Amniotic stem cell (primary cell): ENCODE measurements around the gene PHLDA1.

Experiments used
- DNase-seq: peaks from one replicate; lab custom pipeline; 2025; lab: John Stamatoyannopoulos, UW

PHLDA1 gene

DNA sequence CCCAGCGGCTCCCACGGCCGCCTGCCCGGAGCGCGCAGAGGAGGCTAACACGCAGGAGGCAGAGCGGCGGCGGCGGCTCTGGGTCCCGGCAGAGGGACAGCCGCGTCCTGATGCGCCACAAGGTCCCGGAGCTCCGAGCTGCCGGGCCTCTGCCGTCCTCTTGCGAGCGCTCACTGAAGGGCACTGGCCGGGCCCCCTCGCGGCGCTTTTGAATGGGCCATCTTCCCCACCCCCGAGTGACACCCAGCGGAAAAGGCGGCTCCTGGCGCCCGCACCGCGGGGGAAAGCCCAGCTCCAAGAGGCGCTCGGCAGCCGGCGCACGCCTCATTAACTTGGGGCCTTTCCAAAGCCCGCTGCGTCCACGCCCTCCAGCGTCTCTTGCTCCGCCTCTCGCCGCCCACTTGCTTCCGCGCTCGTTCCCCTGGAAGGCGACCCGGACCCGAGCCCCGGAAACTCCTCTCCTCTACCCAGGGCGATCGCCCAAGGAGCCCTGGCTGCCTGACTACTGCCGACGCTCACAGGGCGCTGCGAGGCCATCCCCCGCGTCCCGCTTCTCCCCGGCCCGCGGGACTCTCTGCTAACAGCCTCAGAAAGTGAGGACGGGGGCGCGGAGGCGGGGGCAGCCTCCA lies at the start of gene PHLDA1:
PHLDA1 (minus strand) TSS at position 363 of the 629 bp plus-strand sequence.
- peak; percentile 96 for DNase-seq

DNA sequence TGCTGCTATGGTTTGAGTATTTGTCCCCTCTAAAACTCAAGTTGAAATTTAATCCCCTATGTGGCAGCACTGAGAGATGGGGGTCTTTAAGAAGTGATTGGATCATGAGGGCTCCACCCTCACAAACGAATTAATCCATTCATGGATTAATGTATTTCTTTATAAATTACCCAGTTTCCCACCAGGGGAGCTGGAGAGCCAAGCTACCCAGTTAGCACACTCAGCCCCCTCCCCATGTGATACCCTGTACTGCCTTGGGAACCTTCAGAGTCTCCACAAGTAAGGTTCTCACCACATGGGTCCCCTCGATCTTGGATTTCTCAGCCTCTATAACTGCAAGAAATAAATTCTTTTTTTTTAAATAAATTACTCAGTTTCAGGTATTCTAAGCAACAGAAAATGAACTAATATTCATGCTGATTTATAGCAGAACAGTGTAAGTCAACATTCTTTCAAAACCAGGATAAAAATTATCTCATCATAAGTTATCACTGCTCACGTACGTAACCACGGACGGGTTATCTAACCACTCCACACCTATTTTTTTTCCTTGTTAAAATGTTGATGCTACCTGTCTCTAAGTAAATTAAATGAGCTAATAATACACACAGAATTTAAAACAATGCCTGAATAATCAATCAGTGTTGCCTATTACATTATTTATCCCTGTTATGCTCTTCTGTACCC lies 49.3 kb upstream of the PHLDA1 start:
- DNase-seq, result no peak

GRCh38 chr12:76080017-76080728 lies 48.6 kb upstream of the PHLDA1 start:
- no peak for DNase-seq

DNA sequence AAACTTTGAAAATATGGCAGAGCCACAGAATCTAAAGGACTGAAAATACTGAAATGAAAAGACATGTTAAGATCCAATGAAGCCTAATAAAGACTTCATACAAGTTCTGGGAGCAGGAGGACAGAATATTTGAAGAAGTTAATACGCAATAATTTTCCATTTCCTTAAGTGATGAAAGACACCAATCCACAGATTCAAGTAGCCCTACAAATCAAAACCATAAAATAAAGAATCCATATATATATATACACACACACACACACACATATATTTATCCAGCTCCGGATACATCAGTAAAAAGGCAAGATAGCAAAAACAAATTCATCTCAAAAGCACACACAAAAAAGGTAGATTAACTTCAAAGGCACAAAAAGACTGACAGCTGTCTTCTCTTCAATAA lies 47.2 kb upstream of the PHLDA1 start:
- no peak for DNase-seq

GRCh38 chr12:76075448-76075847 lies 43.9 kb upstream of the PHLDA1 start:
- DNase-seq, result no peak

GRCh38 chr12:76074701-76075336 lies 43.2 kb upstream of the PHLDA1 start:
- no peak for DNase-seq

DNA sequence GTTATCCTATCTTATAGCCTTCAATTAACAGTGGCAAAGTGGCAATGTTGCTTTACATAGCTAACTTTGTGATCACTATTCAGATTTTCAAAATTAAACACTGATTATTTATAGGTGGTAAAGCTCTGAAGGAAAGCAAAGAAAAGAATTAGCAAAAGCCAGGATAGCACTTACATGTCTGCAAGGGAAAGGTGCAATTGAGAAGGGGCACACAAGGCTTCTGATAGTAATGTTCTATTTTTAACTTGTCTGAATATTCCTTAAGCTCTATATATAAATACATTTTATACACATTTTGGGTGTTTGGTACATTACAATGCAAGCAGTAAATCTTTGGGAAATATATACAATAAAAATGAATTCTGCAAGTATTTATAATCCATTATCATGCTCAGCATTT lies 42.0 kb upstream of the PHLDA1 start:
- no peak for DNase-seq

DNA sequence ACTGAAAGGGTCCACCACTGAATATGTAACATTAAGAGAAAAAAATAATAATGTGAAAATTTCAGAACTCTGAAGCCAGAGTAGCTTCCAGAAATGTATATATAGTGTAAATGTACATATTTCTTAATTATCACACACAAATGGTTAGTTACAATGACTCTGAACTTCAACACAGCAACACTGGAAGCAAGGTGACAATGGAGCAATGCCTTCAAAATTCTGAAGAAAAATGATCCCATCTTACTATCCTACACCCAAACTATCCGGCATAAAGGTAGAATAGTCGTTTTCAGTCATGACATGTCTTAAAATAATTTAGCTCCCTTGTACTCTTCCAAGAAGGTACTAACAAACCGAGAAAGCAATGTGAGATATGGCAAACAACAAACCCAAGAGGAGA lies 41.0 kb upstream of the PHLDA1 start:
- no peak for DNase-seq

GRCh38 chr12:76069339-76069738 lies 37.8 kb upstream of the PHLDA1 start:
- DNase-seq, result no peak

- no peak for DNase-seq
These were observed 34.3 kb upstream of the PHLDA1 start for GRCh38 chr12:76065917-76066316.

GRCh38 chr12:76064904-76065303 lies 33.3 kb upstream of the PHLDA1 start:
- DNase-seq, result no peak

DNA sequence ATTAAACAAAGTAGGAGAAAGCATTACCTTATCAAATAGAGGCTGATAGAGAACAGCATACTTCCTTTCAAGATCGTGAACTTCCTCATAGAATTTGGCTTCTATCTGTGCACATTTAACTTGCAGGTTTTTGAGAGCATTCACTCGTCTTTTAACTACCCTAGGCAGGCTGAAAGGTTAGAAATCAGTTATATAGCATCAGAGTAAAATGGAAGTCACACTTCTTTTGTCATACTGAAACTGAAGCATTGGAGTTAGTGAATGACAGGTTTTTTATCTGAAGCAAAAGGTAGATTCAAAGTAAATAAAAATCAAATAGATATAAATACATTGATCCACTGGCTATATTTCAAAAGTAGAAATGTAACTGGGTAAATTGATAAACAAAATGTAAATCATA lies 28.5 kb upstream of the PHLDA1 start:
- no peak for DNase-seq

- DNase-seq, result no peak
These were observed 25.8 kb upstream of the PHLDA1 start for GRCh38 chr12:76057326-76057725.

GRCh38 chr12:76055393-76055792 lies 23.8 kb upstream of the PHLDA1 start:
- no peak for DNase-seq

DNA sequence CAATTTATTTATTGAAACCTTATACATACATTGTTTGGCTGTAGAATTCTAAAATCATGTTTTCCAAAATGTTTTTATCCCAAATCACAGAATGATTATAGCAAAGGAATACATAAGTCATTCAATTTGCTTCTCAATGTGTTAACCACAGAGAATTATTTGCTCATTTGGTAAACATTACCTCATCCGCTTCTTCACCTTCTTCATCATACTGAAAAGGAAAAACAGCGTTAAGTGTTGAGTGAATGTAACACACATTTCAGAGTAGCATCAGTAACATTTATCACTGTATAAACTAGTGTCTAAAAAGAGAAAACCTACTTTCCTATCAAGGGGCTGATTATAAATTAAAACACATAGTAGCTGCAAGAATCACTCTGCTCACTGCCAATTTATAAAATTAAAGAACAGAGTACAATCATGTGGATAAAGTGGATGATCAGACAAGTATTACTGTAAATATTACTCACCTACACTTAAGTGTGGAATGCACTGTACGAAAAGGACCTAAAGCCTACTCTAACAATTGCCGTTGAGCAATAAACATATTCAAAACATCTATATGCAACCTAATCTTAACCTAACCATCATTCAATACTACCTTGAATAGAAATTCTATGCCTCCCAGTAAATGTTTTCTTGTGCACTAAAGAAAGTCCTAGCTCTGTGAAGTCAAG lies 18.1 kb upstream of the PHLDA1 start:
- DNase-seq, result no peak

DNA sequence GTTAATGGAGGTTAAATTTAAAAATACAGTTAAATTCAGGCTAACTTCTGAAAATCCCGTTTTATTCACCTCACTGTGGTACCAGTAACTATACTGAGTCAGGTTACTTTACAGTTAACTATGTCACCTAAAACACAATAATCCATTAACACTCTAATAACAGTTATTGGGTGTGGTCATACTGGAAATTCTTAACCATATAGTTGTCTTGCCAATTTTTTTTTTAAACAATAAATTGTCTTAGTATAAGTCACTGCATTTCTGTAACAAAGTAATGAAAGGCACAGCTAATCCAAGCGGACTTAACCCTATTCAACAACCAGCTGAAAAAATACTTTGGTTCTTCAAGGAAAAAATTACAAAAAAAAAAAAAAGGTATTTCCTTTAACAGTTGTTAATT lies 16.2 kb upstream of the PHLDA1 start:
- DNase-seq, result no peak

GRCh38 chr12:76047060-76047459 lies 15.5 kb upstream of the PHLDA1 start:
- DNase-seq, result no peak

DNA sequence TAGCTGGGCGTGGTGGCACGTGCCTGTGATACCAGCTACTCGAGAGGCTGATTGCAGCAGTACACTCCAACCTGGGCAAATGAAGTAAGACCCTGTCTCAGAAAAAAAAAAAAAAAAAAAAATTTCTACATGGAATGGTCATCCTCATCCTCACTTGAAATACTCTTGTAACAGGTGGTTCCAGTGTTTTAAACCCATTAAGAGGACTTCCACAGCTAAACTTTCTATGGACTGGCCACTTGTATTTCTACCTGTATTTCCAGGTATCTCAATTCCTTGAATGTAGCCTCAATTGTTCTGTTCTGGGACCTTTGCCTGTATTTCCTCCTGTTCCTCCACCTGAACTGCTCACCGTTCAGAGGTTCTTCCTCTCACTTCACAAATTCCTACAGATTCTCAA lies 11.8 kb upstream of the PHLDA1 start:
- DNase-seq, result no peak

- DNase-seq, result no peak
These were observed 10.6 kb upstream of the PHLDA1 start for GRCh38 chr12:76042147-76042546.

DNA sequence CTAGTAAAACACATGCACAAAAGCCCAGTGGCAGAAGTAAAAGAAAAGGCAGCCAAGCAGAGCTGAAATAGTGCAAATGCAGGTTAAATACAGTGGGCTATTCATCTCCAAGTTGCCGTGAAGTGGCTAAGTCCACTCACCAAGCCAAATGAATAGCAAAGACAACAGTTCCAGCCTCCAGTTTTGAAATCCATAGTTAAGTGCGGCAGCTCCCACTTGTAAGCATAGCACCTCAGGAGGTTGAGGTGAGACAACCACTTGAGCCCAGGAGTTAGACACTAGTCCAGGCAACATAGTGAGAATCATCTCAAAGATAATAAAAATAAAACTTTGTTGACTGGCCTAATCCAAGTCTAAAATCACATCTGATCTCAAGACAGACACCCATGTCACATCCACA lies 9.8 kb upstream of the PHLDA1 start:
- no peak for DNase-seq

DNA sequence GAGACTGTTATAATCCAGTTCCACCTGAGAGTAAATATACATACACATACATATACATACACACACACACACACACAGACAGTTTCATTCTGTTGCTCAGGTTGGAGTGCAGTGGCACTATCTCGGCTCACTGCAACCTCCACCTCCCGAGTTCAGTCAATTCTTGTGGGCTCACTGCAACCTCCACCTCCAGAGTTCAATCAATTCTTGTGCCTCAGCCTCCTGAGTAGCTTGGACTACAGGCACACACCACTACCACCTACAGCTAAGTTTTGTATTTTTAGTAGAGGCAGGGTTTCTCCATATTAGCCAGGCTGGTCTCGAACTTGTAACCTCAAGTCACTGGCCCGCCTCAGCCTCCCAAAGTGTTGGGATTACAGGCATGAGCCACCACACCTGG lies 8.9 kb upstream of the PHLDA1 start:
- no peak for DNase-seq

- no peak for DNase-seq
These were observed 6.6 kb upstream of the PHLDA1 start for GRCh38 chr12:76038176-76038575.
